Islet of Langerhans (tissue), 1 donor: ENCODE results near the gene NRN1.
"Not testable (repeated sequence)": the region's sequence is repeated elsewhere in the genome, so short reads cannot be mapped to it uniquely, and the experiment has no call there.

Source experiments
- FAIRE-seq: peaks from one replicate; lab custom pipeline; 2011; peaks lifted over from hg19 to GRCh38; lab: Jason Lieb, UNC

NRN1 gene

GRCh38 chr6:5981126-5982026, 25.3 kb downstream of the NRN1 start:
- no peak for FAIRE-seq

- no peak for FAIRE-seq
These were observed 26.9 kb downstream of the NRN1 start for GRCh38 chr6:5979650-5980420.

GRCh38 chr6:5976811-5977210, 29.9 kb downstream of the NRN1 start:
- FAIRE-seq = no peak

- FAIRE-seq = no peak
These were observed 37.6 kb downstream of the NRN1 start for GRCh38 chr6:5968817-5969734.

GRCh38 chr6:5968036-5968435, 38.7 kb downstream of the NRN1 start:
- FAIRE-seq = not testable (repeated sequence)

GRCh38 chr6:5967594-5967993, 39.1 kb downstream of the NRN1 start:
- FAIRE-seq = no peak

- FAIRE-seq = no peak
These were observed 43.9 kb downstream of the NRN1 start for GRCh38 chr6:5962794-5963193.

GRCh38 chr6:5961836-5962235, 44.9 kb downstream of the NRN1 start:
- FAIRE-seq = no peak

- FAIRE-seq = no peak
These were observed 46.3 kb downstream of the NRN1 start for GRCh38 chr6:5960456-5960855.

- FAIRE-seq = no peak
These were observed 47.8 kb downstream of the NRN1 start for GRCh38 chr6:5958921-5959320.

GRCh38 chr6:5956939-5957338, 49.8 kb downstream of the NRN1 start:
- no peak for FAIRE-seq

- FAIRE-seq = no peak
These were observed 56.4 kb downstream of the NRN1 start for GRCh38 chr6:5950361-5950785.
